T-helper 9 cell (primary cell): ENCODE measurements around the gene STK33.

Source experiments
- DNase-seq: peaks from one replicate; pipeline ENCODE4 v3.0.0-alpha.2; 2020
- total RNA-seq, 2 donors: gene quantifications; one replicate each; lab custom pipeline; 2026; lab: John Stamatoyannopoulos, UW

Gene STK33
- 0 reads per million in 2 donors for total RNA-seq

- no peak for DNase-seq
These were observed at the start of gene STK33 for GRCh38 chr11:8593935-8594909. TSS of gene STK33 (minus strand) at chr11:8594228. CDS start at chr11:8474905, 119,323 bp downstream.

- no peak for DNase-seq
These were observed 48.3 kb upstream of the STK33 start for GRCh38 chr11:8642196-8642841.

- DNase-seq, result no peak
These were observed 47.3 kb upstream of the STK33 start for GRCh38 chr11:8641332-8641731.

GRCh38 chr11:8640267-8640906, 46.4 kb upstream of the STK33 start:
- no peak for DNase-seq

- no peak for DNase-seq
These were observed 45.6 kb upstream of the STK33 start for GRCh38 chr11:8639655-8640054.

- DNase-seq, result no peak
These were observed 44.3 kb upstream of the STK33 start for GRCh38 chr11:8638300-8638699.

- DNase-seq, result no peak
These were observed 42.1 kb upstream of the STK33 start for GRCh38 chr11:8636127-8636526.

GRCh38 chr11:8634498-8634897, 40.5 kb upstream of the STK33 start:
- no peak for DNase-seq

GRCh38 chr11:8631395-8632118, 37.5 kb upstream of the STK33 start:
- no peak for DNase-seq

GRCh38 chr11:8624698-8625097, 30.7 kb upstream of the STK33 start:
- DNase-seq, result no peak

- no peak for DNase-seq
These were observed 27.1 kb upstream of the STK33 start for GRCh38 chr11:8621147-8621546.

GRCh38 chr11:8617063-8617462, 23.0 kb upstream of the STK33 start:
- no peak for DNase-seq

- no peak for DNase-seq
These were observed 21.4 kb upstream of the STK33 start for GRCh38 chr11:8615291-8616032.

- DNase-seq, result no peak
These were observed 20.5 kb upstream of the STK33 start for GRCh38 chr11:8614497-8614896.

GRCh38 chr11:8613036-8613435, 19.0 kb upstream of the STK33 start:
- DNase-seq, result no peak

- DNase-seq, result no peak
These were observed 18.5 kb upstream of the STK33 start for GRCh38 chr11:8612522-8612921.

GRCh38 chr11:8610532-8611116, 16.6 kb upstream of the STK33 start:
- DNase-seq, result no peak

GRCh38 chr11:8608652-8609051, 14.6 kb upstream of the STK33 start:
- DNase-seq, result no peak

- DNase-seq, result no peak
These were observed 12.0 kb upstream of the STK33 start for GRCh38 chr11:8605971-8606563.

- no peak for DNase-seq
These were observed 10.2 kb upstream of the STK33 start for GRCh38 chr11:8604078-8604723.

GRCh38 chr11:8603696-8604077, 9.7 kb upstream of the STK33 start:
- no peak for DNase-seq
